ENCODE measurements around the gene HHATL. TPM values are rescaled to one million over a fixed set of nuclear protein-coding genes. Genes with fewer than 3 reads are reported as not detected.

Gene HHATL
- total and polyA plus RNA-seq, 8 donors = 0.81 to 6.9 (median 0.90) TPM; not detected in 5

DNA sequence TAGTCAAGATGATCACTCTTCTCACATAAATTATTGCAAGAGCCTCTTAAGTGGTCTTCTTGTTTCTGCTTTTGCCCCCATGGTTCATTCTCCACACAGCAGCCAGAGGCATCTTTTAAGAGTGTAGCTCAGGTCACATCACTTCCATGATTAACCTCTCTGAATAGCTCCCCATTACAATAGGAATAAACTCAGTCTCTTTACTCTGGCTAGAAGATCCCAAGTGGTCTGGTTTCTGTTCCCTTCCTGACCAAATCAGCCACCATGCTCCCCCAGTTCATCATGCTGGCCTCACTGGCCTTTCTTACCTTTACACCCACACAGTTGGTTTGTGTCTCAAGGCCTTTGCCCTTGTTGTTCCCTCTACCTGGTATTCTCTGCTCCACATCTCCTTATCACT lies 8.2 kb downstream of the HHATL start:
- DNase-seq = no peak
- Histone ChIP-seq H3K4me1 (no peaks in the 10 kb centered on the region), H3K27ac (no peak overlapping the region), H3K36me3 (no peaks in the 10 kb centered on the region), H3K27me3 (peaks cover 0 to 13% (median 0%) of the 10 kb centered on the region in 3 donors), H3K4me3 (no peak overlapping the region), H3K9me3 (no peaks in the 10 kb centered on the region)
- intact Hi-C loops (cut with DNase I; ENCODE audit: low total_unique reads) = no loop called here
- TF ChIP-seq POLR2A (IDR thresholded peaks at IDR 0.05) (no peak), EP300 (IDR thresholded peaks at IDR 0.05) (no peak), POLR2AphosphoS5 (IDR thresholded peaks at IDR 0.05) (no peak)
- TF ChIP-seq, protein P1, sequence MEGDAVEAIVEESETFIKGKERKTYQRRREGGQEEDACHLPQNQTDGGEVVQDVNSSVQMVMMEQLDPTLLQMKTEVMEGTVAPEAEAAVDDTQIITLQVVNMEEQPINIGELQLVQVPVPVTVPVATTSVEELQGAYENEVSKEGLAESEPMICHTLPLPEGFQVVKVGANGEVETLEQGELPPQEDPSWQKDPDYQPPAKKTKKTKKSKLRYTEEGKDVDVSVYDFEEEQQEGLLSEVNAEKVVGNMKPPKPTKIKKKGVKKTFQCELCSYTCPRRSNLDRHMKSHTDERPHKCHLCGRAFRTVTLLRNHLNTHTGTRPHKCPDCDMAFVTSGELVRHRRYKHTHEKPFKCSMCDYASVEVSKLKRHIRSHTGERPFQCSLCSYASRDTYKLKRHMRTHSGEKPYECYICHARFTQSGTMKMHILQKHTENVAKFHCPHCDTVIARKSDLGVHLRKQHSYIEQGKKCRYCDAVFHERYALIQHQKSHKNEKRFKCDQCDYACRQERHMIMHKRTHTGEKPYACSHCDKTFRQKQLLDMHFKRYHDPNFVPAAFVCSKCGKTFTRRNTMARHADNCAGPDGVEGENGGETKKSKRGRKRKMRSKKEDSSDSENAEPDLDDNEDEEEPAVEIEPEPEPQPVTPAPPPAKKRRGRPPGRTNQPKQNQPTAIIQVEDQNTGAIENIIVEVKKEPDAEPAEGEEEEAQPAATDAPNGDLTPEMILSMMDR (IDR thresholded peaks at IDR 0.05) = no peak

DNA sequence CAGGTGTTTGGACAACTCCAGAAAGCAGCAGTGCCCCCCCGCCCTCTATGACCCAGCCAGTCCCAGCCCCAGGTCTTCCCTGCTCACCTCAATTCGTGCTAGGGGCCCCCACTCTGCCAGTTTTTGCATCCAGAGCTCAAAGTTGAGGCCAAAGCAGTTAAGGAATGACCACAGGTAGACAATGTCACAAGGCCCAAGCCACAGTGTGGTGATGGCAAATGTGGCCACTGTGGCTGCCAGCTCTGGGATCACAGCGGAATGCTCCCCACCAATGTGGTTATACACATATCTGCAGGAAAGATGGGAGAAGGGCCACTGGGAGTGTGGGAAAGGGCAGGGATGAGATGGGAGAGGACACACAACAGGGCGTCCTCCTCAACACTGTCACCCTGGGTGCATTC lies 9.1 kb downstream of the HHATL start:
- Histone ChIP-seq H3K27ac (no peak overlapping the region), H3K9me3 (no peaks in the 10 kb centered on the region), H3K4me1 (no peaks in the 10 kb centered on the region), H3K27me3 (peaks cover 0 to 13% (median 0%) of the 10 kb centered on the region in 3 donors), H3K4me3 (no peak overlapping the region), H3K36me3 (no peaks in the 10 kb centered on the region)
- DNase-seq = no peak
- intact Hi-C loops (cut with DNase I; ENCODE audit: low total_unique reads) = no loop called here
- TF ChIP-seq POLR2AphosphoS5 (IDR thresholded peaks at IDR 0.05) = no peak
- TF ChIP-seq EP300 (IDR thresholded peaks at IDR 0.05) = no peak
- TF ChIP-seq, protein P1 (IDR thresholded peaks at IDR 0.05) = no peak
- 63 to 75% (median 70%) methylated on average over 4 of the region's 4 CpGs for WGBS, 5 donors

DNA sequence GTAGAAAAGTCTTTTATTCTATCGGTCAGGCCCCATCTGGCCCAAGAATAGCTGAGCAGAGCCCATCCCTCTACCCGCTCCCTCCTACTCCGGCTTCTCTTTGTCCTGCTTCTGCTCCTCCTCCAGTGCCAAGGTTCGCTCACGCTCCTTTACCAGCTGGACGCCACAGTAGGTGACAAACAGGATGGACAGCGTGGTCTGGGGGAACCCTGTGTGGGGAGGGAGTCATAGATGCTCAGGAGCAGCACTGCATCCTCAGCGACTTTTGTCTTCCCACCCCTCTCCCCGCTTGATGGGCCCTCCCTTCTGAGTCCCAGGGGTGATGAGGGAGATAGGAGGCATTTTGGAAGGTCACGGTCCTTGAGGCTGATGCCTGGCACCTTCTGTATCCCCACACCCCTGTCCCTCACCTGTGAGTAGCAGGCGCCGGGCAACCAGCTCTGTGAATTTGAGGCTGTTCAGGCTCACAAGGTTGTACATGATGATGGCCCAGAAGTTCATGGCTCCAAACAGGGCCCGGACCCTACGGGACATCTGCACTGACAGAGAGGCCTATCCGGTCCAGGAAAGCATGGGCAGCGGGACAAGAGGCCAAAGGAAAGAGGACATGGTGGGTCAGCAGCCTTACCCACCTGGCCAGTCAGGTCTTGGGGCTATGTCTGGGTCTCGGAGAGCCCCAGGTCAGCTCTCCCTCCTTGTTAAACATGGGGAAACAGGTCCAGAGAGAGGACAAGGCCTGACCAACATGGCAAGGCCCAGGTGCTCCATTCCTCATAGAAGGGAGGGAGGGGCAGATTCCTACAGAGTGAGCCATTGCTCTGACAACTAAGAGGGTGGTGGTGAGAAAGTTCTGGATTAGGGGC lies 9.7 kb downstream of the HHATL start:
- 82 to 90% (median 86%) methylated on average over 14 to 17 of the region's 17 CpGs for WGBS, 5 donors
- Histone ChIP-seq H3K4me3 (no peak overlapping the region), H3K27ac (no peak overlapping the region), H3K4me1 (no peaks in the 10 kb centered on the region), H3K36me3 (no peaks in the 10 kb centered on the region), H3K9me3 (no peaks in the 10 kb centered on the region), H3K27me3 (peaks cover 0 to 18% (median 0%) of the 10 kb centered on the region in 3 donors)
- TF ChIP-seq, protein P1 (IDR thresholded peaks at IDR 0.05) = no peak
- TF ChIP-seq POLR2A (IDR thresholded peaks at IDR 0.05) (no peak), POLR2AphosphoS5 (IDR thresholded peaks at IDR 0.05) (no peak)
- no peak for DNase-seq
- intact Hi-C loops (cut with DNase I; ENCODE audit: low total_unique reads) = no loop called here

GRCh38 chr3:42691816-42692666 lies 10.6 kb downstream of the HHATL start:
- intact Hi-C loops (cut with DNase I; ENCODE audit: low total_unique reads) = no loop called here
- H3K27me3 ChIP-seq = peaks cover 0 to 14% (median 0%) of the 10 kb centered on the region in 3 donors
- WGBS, 5 donors = 75 to 84% (median 76%) methylated on average over 13 of the region's 13 CpGs
- no peaks in the 10 kb centered on the region for H3K36me3 ChIP-seq
- DNase-seq = no peak
- TF ChIP-seq, protein P1 (IDR thresholded peaks at IDR 0.05) = no peak
- no peak for TF ChIP-seq POLR2AphosphoS5 (IDR thresholded peaks at IDR 0.05)
- H3K9me3 ChIP-seq = no peaks in the 10 kb centered on the region
- no peaks in the 10 kb centered on the region for H3K4me1 ChIP-seq
- H3K27ac ChIP-seq = no peak overlapping the region
- no peak overlapping the region for H3K4me3 ChIP-seq
